Heart left ventricle (tissue), 16 donors: Measurements from ENCODE around the gene COL20A1. TPM values are rescaled to one million over a fixed set of nuclear protein-coding genes. Genes with fewer than 3 reads are reported as not detected.

Experiments
- ATAC-seq, 4 donors: fragments of 200-7000 bp; cut with Tn5 transposase; one replicate each; pipeline ENCODE4 v1.9.1; 2020 to 2022; ENCODE audit warnings: moderate library complexity in 4 of 4, mild to moderate bottlenecking in 3 of 4, moderate number of reproducible peaks in 1 of 4
- DNase-seq, 5 donors: peaks; one replicate each; pipeline ENCODE4 v3.0.0-alpha.2; 2020
- H3K27ac ChIP-seq, 12 donors: fragments of 200-600 bp; sonication (generic) in 4 of 12; one replicate each; pipeline versions ENCODE4 v1.5.0 to v1.8.0; 2016 to 2022; ENCODE audit warnings: mild to moderate bottlenecking in 2 of 12
- H3K27me3 ChIP-seq, 9 donors: fragments of 200-600 bp; sonication (generic) in 2 of 9; one replicate each; pipeline versions ENCODE4 v1.5.1 to v1.8.0; 2016 to 2022; ENCODE audit warnings: mild to moderate bottlenecking in 3 of 9
- H3K36me3 ChIP-seq, 9 donors: fragments of 200-600 bp; sonication (generic) in 2 of 9; one replicate each; pipeline versions ENCODE4 v1.5.0 to v1.8.0; 2018 to 2022; ENCODE audit warnings: mild to moderate bottlenecking in 2 of 9
- H3K4me1 ChIP-seq, 12 donors: fragments of 200-600 bp; sonication (generic) in 4 of 12; one replicate each; pipeline versions ENCODE4 v1.5.0 to v1.8.0; 2016 to 2022; ENCODE audit warnings: mild to moderate bottlenecking in 3 of 12
- H3K4me3 ChIP-seq, 12 donors: fragments of 200-600 bp; sonication (generic) in 4 of 12; one replicate each; pipeline versions ENCODE4 v1.5.0 to v1.8.0; 2017 to 2022; ENCODE audit warnings: mild to moderate bottlenecking in 9 of 12, moderate library complexity in 4 of 12
- H3K9me3 ChIP-seq, 12 donors: fragments of 200-600 bp; sonication (generic) in 4 of 12; one replicate each; pipeline versions ENCODE4 v1.5.0 to v1.8.0; 2016 to 2022; ENCODE audit warnings: mild to moderate bottlenecking in 1 of 12
- CTCF ChIP-seq, 12 donors: fragments of 200-600 bp; sonication (generic) in 4 of 12; IDR thresholded peaks; one replicate each; pipeline versions ENCODE4 v1.5.0 to v1.8.0; 2018 to 2022; ENCODE audit warnings: antibody characterized with exemption in 12 of 12, mild to moderate bottlenecking in 5 of 12
- POLR2A ChIP-seq, 2 donors: fragments of 450-650 bp; IDR thresholded peaks; one replicate each; pipeline ENCODE4 v1.6.1; 2017; ENCODE audit warnings: antibody characterized with exemption in 2 of 2, mild to moderate bottlenecking in 2 of 2, moderate library complexity in 2 of 2
- WGBS, 4 donors: extraction: QIAGEN DNeasy Blood & Tissue Kit in 2 of 4; methylation state at CpG; one replicate each; pipeline versions ENCODE4 v1.1.5 to v1.1.7; 2013 to 2018; 5-methylcytosine and 5-hydroxymethylcytosine counted together
- intact Hi-C, 10 donors: fragments of 100-400 bp; cut with DNase I; formaldehyde crosslinking; loops; one replicate each; pipeline versions ENCODE4 v1.11.1 to v1.14.2; 2022
- polyA plus RNA-seq, 2 donors: library from polyadenylated mRNA; stranded (reverse); fragments of 200-250 nt; gene quantifications; one replicate each; pipeline ENCODE4 v1.2.3, GENCODE V29; 2013
- total RNA-seq, 9 donors: library from RNA; depleted of rRNA in 2 of 9; stranded (reverse); fragments of >200 nt in 2 of 9; fragmentation: NEBNext Ultra II Directional in 3 of 9; extraction: Animal tissue kit (Norgen Biotek cat#: 25700) in 3 of 9; gene quantifications; one replicate each; pipeline versions ENCODE4 v1.1.0 to v1.2.4, GENCODE V29; 2016 to 2023
- donor health status: ischemic (EF 13 %, LVEDD 7.1; RV severe dilation, severe dysfunction).
- donor health status: healthy with polysubstance abuse.
- donor health status: DM: no; HTN: yes; CAD: no.
- donor health status: DM: no; HTN: no; CAD: no.
- donor health status: ischemic (EF 25% LVEDD 6.9; RV normal size, moderate dysfunction).
- donor health status: ischemic (EF 25% LVEDD 5.7; RV mildly dilated, moderate dysfunction).
- donor health status: healthy.
- donor health status: DM: yes; HTN: yes; CAD: no.
- donor health status: ischemic (EF 35%, LVEDD 5.7; RV mildly dilated, moderate dysfunction).
- donor health status: nonischemic (EF 11% LVEDD 7.7; RV severe dilation, severe dysfunction).
- donor health status: DM: yes; HTN: yes; CAD: no.
- donor health status: PGD.
- donor health status: ischemic (EF 29% LVEDD 5.4; RV normal size, mild dysfunction).
- donor health status: nonischemic (EF 23%, LVEDD 6.1; RV moderate dilation, normal function).

COL20A1 gene
- total and polyA plus RNA-seq, 11 donors = not detected

- peak in 3 of 5 donors; percentile 17 to 52 (median 23) for DNase-seq
Measured at GRCh38 chr20:63306673-63307537, 13.9 kb downstream of the COL20A1 start.

GRCh38 chr20:63307538-63308217 is 14.7 kb downstream of the COL20A1 start:
- DNase-seq = peak in 3 of 5 donors; percentile 11 to 55 (median 25)

More at GRCh38 chr20:63306673-63307537, 13.9 kb downstream of the COL20A1 start:
- no peak for TF ChIP-seq POLR2A (IDR thresholded peaks at IDR 0.05)
- no peak for TF ChIP-seq CTCF (IDR thresholded peaks at IDR 0.05)
- H3K36me3 ChIP-seq = no peaks in the 10 kb centered on the region
- H3K27me3 ChIP-seq = peaks cover 13 to 56% (median 31%) of the 10 kb centered on the region in 9 donors
- ATAC-seq = no peak
- intact Hi-C loops = no loop called here
- H3K27ac ChIP-seq = no peak overlapping the region
- peak overlapping the region in 1 of 12 donors; percentile 3 for H3K4me3 ChIP-seq
- WGBS, 4 donors = 69 to 87% (median 82%) methylated on average over 14 to 35 of the region's 35 CpGs
- H3K4me1 ChIP-seq = no peaks in the 10 kb centered on the region
- H3K9me3 ChIP-seq = peaks cover 0 to 8% (median under 1%) of the 10 kb centered on the region in 12 donors

GRCh38 chr20:63308218-63308911 is 15.4 kb downstream of the COL20A1 start:
- no peak for ATAC-seq
- H3K27ac ChIP-seq = no peak overlapping the region
- 77 to 83% (median 80%) methylated on average over 9 to 30 of the region's 30 CpGs for WGBS, 4 donors
- intact Hi-C loops = loop anchor here in 5 of 10 donors (2.0 kb wide), 2 partner anchors 72 to 74 kb away; no protein-coding TSS in a partner anchor
- peaks cover 0 to 3% (median 0%) of the 10 kb centered on the region in 12 donors for H3K4me1 ChIP-seq
- TF ChIP-seq CTCF (IDR thresholded peaks at IDR 0.05) = no peak
- TF ChIP-seq POLR2A (IDR thresholded peaks at IDR 0.05) = no peak
- peak in 2 of 5 donors; percentile 16 to 44 for DNase-seq
- no peak overlapping the region for H3K4me3 ChIP-seq
- no peaks in the 10 kb centered on the region for H3K9me3 ChIP-seq
- H3K27me3 ChIP-seq = peaks cover 13 to 56% (median 31%) of the 10 kb centered on the region in 9 donors
- no peaks in the 10 kb centered on the region for H3K36me3 ChIP-seq

More at GRCh38 chr20:63307538-63308217, 14.7 kb downstream of the COL20A1 start:
- TF ChIP-seq POLR2A (IDR thresholded peaks at IDR 0.05) (no peak), CTCF (IDR thresholded peaks at IDR 0.05) (no peak)
- intact Hi-C loops = loop anchor here in 5 of 10 donors (2.0 kb wide), 2 partner anchors 73 to 75 kb away; no protein-coding TSS in a partner anchor
- peaks cover 13 to 56% (median 31%) of the 10 kb centered on the region in 9 donors for H3K27me3 ChIP-seq
- no peak overlapping the region for H3K4me3 ChIP-seq
- H3K27ac ChIP-seq = no peak overlapping the region
- ATAC-seq = no peak
- 72 to 80% (median 75%) methylated on average over 7 to 23 of the region's 23 CpGs for WGBS, 4 donors
- peaks cover 0 to 3% (median 0%) of the 10 kb centered on the region in 12 donors for H3K4me1 ChIP-seq
- H3K36me3 ChIP-seq = no peaks in the 10 kb centered on the region
- peaks cover 0 to under 1% (median 0%) of the 10 kb centered on the region in 12 donors for H3K9me3 ChIP-seq
